ENCODE results near the gene RHEX.
"Not testable (repeated sequence)": the region's sequence is repeated elsewhere in the genome, so short reads cannot be mapped to it uniquely, and the experiment has no call there.

GRCh38 chr1:206052919-206053610, at the start of gene RHEX:
- TF ChIP-seq CTCF (conservative IDR thresholded peaks at IDR 0.05); ZFX (IDR thresholded peaks at IDR 0.05): not testable (repeated sequence)
